HUDEP-2 (cell line): ENCODE results near the gene ADAMTS7.
A peak's percentile ranks its signal among the peaks of the same experiment; 100 is the strongest.
"Not testable (repeated sequence)": the region's sequence is repeated elsewhere in the genome, so short reads cannot be mapped to it uniquely, and the experiment has no call there.

Source experiments
- DNase-seq, 76 experiments: peaks; one replicate each; lab custom pipeline; 2025; ENCODE audit not compliant: unreplicated experiment in 76 of 76; lab: John Stamatoyannopoulos, UW

ADAMTS7 gene

GRCh38 chr15:78753751-78754535, 57.3 kb downstream of the ADAMTS7 start:
- DNase-seq = not testable (repeated sequence)

GRCh38 chr15:78753359-78753659, 58.0 kb downstream of the ADAMTS7 start:
- DNase-seq = not testable (repeated sequence)

DNA sequence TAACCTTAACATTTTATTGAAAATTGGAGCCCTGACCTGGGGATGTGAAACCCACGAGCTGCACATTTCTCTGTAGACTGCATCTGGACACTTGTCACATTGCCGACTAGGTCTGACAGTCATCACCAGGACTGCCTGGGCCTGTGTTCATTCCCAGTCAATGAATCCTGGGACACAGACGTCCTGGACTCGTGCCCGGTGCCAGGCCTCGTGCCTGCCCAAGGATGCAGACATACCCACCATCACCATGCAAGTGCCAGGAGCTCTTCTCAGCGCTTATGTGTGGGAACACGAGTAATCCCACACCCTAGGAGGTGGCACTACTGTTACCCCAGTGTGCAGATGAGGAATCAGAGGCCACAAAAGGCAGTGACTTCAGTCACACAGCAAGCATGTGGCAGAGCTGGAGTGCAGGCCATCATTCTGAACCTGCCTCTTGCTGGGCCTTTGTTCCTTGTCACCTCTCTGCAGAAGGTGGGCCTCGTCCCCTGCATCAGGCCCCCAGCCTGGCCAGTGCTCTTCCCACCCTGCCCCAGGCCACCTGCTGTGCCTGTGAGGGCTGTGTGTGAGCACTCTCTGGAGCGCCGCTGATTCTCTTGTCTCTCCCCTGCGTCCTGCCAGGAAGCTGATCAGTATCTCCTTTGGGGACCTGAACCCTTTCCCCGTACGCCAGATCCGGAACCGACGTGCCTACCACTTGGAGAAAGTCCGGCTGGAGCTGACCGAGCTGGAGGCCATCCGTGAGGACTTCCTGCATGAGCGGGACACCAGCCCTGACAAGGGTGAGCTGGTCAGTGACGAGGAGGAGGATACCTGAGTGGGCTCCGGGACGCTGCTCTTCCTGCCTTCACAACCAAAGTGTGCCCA, 58.5 kb downstream of the ADAMTS7 start:
- no peak for DNase-seq

GRCh38 chr15:78751602-78751979, 59.7 kb downstream of the ADAMTS7 start:
- DNase-seq = no peak

GRCh38 chr15:78750974-78751601, 60.2 kb downstream of the ADAMTS7 start:
- peak in 74 of 76 experiments; percentile 14 to 93 (median 80) for DNase-seq

DNA sequence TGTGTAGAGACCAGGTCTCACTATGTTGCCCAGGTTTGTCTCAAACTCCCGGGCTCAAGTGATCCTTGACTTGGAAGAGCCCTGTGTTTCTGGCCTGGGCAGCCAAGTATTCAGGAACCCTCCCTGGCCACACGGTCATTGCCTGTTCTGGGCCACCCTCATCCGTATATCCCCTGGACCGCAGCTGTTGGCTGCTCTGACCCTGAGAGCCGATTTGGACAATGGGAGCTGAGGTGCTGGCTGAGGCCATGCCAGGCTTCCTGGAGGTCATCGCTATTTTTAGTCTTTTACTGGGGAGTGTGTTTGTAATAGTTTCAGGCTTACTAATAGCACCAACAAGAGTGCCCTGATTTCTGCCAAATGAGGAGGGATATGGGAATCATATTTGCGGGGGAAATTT, 60.7 kb downstream of the ADAMTS7 start:
- no peak for DNase-seq

DNA sequence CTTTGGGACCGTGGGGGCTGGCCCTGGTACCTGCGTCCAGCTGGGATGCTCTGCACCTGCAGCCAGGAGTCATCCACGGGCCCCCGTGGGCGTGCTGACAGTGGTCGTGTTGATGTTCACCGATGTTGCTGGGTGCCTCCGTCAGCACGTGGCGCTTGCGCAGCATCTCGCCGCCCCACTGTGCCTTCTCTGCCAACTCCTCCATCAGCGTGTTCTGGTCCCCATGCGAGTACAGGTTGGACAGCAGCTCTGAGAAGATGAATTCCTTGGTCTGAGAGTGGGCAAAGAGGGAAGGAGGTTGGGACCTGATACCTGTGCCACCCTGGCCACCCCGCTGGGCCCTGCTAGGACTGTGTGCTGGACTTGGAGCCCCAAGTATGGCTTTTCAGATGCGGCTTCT, 61.4 kb downstream of the ADAMTS7 start:
- DNase-seq = no peak

DNA sequence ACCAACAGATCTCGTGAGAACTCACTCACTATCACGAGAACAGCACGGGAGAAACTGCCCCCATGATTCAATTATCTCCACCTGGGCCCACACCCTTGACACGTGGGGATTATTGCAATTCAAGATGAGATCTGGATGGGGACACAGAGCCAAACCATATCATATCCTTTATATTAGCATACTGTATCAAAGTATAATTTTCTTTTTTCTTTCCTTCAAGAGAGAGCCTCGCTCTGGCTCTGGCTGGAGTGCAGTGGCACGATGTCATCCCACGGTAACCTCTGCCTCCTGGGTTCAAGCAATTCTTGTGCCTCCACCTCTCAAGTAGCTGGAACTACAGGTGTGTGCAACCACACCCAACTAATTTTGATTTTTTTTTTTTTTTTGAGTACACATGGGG, 63.4 kb downstream of the ADAMTS7 start:
- not testable (repeated sequence) for DNase-seq

DNA sequence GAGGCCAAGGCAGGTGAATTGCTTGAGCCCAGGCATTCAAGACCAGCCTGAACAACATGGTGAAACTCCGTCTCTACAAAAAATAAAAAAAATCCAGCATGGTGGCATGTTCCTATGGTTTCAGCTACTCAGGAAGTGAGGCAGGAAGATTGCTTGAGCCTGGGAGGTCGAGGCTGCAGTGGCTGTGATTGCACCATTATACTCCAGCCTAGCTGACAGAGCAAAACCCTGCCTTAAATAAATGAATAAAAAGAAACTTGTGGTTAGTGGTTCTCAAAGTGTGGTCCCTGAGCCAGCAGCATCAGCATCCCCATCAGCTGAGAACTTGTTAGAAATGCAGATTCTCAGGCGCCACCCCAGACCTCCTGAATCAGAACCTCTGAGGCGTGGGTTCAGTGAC, 69.6 kb downstream of the ADAMTS7 start:
- not testable (repeated sequence) for DNase-seq

DNA sequence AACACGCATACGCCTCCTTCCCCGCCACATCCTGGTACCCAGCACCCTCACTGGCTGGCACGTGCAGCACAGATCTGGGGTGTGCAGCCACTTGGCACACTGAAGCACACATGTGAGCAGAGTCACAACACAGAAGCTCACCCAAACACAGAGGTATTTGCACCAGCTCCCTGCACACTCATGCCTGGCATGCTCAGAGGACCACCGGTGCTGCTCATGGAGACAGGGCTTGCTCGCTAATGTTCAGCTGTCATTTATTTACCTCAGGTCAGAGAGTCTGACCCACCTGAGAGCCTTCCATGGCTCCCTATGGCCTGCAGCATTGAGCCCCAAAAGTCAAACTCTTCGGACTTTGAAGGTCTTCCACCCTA, 70.4 kb downstream of the ADAMTS7 start:
- DNase-seq = no peak

- peak in 43 of 76 experiments; percentile 8 to 60 (median 43) for DNase-seq
Observed at GRCh38 chr15:78739996-78740903, 71.0 kb downstream of the ADAMTS7 start.

GRCh38 chr15:78739206-78739605, 72.1 kb downstream of the ADAMTS7 start:
- no peak for DNase-seq

GRCh38 chr15:78737931-78738558, 73.2 kb downstream of the ADAMTS7 start:
- DNase-seq = peak in 57 of 76 experiments; percentile 4 to 74 (median 46)

DNA sequence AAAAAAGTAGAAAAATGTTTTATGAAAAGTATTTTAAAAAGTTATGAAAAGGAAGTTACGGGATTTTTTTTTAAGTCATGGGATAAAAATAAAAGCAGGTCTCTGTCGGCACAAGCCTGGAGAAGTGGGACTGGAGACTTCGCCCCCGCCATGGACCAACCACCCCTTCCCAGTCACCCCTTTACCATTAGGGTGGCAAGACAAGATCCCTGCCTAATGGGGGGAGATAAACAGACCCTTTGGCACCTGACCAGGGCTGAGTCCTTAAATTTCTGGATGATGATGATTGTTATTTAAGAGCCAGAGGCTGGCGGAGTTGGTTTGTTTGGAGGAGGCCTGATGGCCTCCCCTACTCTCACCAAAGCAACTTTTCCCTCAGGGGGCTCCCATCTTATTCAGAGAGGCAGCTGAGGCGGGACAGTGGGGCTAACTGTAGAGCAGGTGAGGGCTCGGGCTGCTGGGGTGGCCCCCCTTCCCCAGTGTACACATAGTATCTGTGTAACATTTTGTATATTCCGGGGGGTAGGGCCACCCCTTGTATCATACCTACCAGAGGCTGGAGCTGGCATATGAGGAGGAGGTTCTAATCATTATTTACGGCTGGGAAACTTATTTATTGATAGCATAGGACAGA, 74.0 kb downstream of the ADAMTS7 start:
- no peak for DNase-seq

GRCh38 chr15:78736286-78736685, 75.0 kb downstream of the ADAMTS7 start:
- DNase-seq = not testable (repeated sequence)

DNA sequence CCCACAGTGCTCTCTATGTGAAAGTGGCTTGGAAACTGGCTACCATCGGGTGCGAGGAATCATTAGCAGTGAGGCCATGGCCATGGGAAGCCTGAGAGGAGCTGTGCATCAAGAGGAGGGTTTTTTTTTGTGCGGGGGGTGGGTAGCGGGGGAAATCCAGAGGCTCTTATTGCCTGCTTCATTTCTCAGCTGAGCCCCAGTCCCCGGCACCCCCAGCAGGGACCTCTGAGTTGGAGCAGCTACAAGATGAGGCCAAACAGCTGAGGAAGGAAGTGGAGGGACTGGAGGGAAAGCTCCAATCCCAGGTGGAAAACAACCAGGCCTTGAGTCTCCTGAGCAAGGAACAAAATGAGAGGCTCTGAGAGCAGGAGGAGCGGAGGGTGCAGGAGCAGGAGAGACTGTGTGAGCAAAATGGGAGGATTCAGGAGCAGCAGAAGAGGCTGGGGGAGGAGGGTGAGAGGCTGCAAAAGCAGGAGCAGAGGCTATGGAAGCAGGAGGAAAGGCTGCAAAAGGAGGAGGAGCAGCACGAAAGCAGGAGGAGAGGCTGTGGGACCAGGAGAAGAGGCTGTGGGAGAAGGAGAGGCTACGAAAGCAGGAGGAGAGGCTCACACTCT, 76.7 kb downstream of the ADAMTS7 start:
- no peak for DNase-seq

DNA sequence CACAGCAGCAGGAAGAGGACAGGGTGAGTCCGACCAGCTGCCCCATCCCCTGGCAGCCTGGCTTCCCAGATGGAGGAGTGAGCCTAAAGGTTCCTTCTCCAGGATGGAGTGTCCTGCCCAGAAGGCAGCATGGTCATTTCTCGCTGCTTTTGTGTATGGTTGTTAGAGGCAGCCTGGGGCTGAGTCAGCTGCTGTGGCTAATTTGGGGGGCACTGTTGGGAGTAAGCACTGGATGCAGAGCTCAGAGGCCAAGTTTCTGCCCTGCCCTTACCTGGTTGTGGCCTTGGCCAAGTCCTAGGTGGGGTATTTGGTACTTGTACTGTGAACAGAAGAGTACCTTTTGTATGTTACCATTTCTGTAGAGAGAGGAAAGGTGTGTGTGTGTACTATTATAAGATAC, 78.6 kb downstream of the ADAMTS7 start:
- no peak for DNase-seq

GRCh38 chr15:78730955-78731354, 80.3 kb downstream of the ADAMTS7 start:
- DNase-seq = no peak

DNA sequence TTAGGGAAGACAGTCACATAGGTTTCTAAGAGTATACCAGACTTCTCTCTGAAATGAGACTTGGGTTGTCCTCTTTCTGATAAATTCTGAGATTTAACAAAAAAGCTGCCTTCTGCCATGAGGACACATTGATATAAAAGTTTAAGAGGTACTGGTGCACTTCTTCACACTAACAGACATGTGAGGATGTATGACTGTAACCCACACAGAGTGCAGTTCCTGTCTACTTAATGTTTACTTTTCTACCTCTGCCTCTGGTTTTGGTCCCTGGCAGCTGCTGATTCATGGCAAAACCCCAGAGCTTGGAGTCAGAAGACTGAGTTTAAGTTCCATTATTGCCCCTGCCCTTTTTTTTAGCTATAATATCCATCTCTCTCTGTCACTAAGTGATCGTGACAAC, 82.8 kb downstream of the ADAMTS7 start:
- not testable (repeated sequence) for DNase-seq
